ENCODE measurements around the gene GP9.
"Not testable (repeated sequence)": the region's sequence is repeated elsewhere in the genome, so short reads cannot be mapped to it uniquely, and the experiment has no call there.

The GP9 gene

DNA sequence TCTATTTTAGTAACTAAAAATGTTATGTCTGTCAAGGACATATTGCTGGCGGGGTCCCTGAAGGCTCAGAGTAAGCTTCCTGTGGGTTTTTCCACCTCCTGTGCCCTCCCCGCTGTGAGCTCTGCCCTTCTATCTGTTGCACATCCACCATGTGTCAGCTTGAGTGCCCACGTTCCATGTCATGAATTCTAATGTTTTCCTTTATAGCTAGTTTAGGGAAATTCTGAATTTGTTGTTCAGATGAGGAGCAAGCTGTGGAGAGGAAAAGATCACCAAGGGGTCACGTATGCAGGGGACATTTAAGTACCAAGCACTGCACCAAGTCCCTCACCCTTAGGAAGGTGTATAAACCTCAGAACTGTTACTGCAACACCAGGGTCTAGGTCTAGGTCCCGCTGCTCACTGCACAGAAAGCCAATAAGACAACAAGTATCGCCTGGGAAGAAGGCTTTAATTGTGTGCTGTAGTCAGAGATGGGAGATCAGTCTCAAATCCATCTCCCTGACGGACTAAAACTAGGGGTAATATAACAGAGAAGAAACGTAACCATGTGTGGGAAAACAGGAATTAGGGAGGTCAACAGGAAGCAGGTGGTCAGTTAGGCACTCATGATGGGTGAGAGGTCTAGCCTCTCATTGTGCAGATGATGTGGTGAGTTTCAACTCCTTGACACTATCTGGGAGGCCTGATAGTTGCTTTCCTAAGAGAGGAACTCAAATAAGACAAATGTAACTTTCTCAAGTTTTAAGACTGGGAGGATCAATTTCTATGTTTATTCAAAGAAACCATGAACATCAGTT lies 9.7 kb downstream of the GP9 start:
- DNase-seq (ENCODE audit: low spot score) = no peak

DNA sequence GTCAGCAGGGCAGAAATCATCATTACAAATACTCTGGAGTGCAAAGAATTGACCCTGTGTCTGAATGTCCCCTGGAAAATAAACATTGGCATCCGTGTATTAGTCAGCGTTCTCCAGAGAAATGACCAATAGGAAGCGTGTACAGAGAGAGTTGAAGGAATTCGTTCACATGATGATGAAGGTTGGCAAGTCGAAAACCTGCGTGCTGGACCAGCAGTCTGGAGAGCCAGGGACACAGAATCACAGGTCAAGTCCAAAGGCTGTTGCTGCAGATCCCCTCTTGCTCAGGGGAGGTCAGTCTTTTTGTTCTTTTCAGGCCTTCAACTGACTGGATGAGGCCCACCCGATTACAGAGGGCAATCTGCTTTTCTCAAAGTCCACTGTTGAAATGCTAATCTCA lies 16.6 kb downstream of the GP9 start:
- no peak for DNase-seq (ENCODE audit: low spot score)

DNA sequence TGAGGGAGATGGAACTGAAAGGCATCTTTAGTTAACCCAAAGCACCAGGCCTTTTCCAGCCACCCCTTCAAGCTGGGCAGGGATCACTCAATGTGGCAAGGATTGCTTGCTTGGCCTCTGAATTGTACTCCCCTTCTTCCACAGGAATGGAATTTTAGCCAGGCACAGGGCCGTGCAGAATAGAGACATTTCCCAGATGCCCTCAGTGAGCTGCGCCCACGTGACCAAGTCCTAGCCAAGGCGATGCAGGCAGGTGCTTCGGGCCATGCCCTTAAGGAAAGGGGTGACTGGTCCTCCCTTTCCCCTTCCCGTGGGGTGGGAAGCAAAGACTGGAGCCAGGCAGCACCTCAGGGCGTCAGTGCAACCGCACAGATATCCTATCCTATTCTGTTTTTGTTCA lies 17.9 kb downstream of the GP9 start:
- DNase-seq (ENCODE audit: low spot score) = no peak

DNA sequence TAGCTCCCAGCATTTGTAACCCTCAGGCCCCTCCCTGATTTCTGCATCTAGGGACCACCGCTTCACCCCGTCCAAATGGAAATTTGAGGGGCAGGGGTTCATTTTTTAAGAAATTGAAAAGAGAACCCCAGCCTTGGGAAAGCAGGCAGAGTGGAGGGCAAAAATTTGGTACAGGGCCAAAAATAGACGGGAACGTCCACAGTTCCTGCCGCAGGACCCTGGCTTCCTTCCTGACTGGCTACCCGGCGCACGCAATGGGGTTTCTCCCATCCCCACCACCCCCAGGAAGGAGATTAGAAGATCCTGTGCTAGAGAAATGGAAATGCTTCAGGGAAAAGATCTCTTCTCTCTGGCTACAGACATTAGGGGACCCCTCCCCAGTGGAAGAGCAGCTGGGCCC lies 20.9 kb downstream of the GP9 start:
- no peak for DNase-seq (ENCODE audit: low spot score)

DNA sequence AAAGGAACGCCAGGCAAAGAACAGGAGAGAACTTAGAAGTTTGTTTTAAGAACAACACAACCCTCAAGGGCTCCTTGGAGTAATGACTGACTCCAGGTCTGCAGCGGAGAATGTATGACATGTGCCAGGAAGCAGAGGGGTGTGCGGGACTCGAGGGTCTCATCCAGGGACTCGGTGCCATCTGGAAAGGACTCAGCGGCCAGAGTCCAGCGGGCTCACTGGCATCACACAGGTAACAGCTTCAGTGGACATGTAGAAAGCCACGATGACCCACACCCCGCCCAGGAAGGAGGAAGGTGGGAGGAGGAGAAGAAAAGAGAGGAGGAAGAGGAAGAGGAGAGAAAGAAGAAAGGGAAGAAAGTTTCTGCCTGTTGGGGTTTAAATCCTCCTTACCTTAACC lies 21.4 kb downstream of the GP9 start:
- no peak for DNase-seq (ENCODE audit: low spot score)

DNA sequence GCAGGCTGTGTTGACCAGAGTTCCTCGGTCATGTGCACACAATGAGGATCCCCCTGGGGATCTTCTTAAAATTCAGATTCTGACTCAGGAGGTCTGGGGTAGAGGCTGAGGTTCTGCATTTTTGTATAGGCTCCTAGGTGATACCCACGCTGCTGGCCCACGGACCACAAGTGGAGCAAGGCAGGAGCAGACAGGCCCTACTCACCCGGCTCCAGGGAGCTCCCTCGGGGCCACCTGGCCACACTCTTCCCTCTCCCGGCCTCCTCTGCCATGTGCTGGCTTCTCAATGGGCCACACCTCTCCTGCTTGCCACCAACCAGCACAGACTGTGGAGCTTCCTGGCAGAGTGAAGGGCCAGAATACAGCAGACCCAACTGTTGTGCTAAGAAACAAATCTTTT lies 23.9 kb downstream of the GP9 start:
- DNase-seq (ENCODE audit: low spot score) = no peak

DNA sequence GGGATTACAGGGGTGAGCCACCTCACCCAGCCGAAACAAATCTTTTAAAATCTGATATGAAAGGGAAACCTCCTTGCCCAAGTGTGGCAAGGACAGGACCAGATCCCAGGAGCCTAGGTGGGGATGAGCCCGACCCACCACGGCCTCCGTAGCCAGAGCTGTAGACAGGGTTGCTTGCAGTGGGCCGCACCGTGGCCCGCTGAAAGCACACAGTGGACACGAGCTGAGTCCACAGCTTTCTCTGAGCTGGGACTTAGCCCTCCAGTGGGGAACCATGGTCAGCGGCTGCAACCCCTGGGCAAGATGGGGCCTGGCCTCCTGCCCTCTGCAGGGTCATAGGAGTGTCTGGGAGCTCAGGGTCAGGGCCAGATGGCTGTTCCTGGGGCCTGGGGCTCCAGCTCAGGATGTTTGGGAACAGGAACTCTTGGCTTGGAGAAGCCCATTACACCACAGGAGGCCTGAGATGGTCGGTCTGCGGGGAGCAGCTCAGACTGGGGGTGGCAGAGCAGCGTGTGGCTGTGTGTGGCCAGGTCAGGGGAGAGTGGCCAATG lies 24.7 kb downstream of the GP9 start:
- DNase-seq (ENCODE audit: low spot score) = no peak

DNA sequence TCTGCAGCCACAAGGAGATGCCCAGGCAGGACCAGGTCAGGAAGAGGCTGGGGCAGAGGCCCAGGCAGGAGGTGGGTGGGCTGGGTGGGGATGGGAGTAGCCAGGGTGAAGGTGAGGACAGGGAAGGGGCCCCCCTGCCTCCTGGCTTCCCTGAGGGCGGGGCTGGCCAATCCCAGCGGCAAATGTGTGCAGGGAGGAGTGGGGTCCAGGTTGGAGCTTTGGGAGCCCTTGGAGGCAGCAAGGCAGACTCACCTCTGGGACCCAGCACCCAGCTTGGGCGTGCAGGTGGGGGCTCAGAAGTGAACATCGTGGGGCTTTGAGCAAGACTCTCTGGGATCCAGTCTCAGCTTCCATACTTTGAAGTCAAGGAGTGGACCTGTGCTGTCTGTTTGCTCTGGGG lies 25.2 kb downstream of the GP9 start:
- DNase-seq (ENCODE audit: low spot score) = no peak

DNA sequence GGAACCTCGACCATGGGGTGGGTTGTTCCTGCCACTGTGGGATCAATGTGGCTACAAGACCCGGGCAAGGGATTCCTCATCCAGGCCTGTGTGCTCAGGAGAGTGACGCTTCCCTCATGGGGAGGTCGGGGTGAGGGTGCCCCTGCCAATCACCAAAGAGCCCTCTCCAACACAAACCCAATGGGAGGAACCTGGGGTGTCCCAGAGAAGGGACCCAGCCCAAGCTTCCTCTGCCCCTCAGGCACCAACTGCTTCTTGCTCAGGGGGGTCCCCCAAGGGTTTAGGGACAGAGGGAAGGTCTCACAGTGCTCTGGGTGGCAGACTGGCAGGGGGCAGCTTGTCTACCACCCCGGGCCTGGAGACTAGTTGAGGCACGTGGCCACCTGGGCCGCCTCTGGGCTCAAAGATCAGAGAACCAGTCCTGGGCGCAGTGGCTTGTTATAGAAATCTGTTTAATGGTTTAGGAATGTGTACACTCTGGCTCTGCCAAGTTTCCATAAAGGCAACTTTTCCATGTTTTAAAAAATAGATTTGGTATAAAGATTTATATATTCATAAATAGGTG lies 26.6 kb downstream of the GP9 start:
- no peak for DNase-seq (ENCODE audit: low spot score)

DNA sequence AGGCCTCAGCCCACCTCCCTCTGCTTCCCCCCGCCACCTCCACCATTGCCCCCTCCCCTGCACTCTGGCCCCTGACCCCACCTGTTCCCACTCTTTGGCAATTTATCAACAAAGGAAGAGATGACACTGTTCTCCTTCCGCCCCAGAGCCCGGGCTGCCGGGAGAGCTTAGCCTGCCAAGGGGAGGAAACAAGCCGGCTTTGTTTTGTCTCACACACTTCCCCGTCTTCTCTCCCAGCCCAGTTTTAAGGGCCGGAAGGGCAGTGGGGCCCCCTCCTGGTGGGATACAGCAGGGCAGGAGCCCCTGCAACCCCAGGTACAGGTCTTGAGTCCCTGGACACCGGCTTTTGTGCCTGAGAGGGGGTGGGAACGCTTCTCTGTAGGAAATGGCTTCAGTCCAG lies 27.3 kb downstream of the GP9 start:
- DNase-seq (ENCODE audit: low spot score) = not testable (repeated sequence)

DNA sequence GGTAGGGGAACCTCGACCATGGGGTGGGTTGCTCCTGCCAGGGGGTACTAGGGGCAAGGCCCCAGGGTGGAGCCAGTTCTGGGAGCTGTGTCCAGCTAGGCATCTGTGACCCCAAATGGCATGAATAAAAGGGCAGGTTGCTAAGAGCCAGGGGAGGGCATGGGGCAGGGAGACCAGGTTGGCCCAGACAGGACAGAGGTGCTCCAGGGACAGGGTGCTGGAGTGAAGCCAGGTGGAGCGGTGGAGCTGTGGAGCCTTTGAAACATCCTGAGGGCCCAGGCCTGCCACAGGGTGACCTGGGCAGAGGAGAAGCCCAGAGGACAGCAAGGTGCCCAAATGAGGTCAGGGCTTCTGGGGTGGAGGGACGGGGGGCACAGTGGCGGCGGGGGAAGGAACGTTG lies 27.7 kb downstream of the GP9 start:
- not testable (repeated sequence) for DNase-seq (ENCODE audit: low spot score)

DNA sequence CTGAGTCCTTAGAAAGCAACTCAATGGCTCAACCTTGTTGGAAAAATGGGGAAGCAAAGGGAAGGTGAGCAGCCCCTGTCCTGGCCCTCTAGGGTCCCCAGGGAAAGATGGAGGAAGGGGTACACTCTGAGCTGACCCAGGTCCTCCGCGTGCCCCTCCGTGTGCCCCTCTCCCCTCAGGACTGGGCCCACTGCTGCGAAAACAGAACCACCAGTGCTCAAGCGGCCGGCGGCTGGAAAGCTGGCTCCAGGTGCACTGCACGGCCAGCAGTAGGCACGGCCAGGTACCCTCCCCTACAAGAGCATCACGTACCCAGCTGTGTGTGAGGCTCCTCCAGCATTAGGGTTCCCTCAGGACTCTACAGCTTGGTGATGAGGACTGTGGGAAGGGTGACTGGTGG lies 34.7 kb downstream of the GP9 start:
- DNase-seq (ENCODE audit: low spot score) = no peak

DNA sequence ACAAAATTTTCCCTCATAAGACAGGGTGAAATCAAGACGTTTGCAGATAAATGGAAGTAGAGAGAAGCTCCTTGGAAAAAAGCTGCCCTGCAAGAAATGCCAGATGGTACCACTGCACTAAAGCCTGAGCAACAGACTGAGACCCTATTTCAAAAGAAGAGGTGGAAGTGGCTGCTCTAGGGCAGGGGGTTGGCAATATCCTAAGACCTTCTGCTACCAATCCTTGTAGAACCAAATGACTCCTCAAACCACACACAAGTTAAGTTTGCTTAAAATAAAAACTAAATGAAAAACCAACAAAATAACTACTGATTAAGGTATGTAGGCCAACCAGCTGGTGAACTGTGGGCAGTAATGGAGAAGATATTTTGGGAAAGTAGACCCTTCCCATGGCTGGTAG lies 39.7 kb downstream of the GP9 start:
- DNase-seq (ENCODE audit: low spot score) = no peak

DNA sequence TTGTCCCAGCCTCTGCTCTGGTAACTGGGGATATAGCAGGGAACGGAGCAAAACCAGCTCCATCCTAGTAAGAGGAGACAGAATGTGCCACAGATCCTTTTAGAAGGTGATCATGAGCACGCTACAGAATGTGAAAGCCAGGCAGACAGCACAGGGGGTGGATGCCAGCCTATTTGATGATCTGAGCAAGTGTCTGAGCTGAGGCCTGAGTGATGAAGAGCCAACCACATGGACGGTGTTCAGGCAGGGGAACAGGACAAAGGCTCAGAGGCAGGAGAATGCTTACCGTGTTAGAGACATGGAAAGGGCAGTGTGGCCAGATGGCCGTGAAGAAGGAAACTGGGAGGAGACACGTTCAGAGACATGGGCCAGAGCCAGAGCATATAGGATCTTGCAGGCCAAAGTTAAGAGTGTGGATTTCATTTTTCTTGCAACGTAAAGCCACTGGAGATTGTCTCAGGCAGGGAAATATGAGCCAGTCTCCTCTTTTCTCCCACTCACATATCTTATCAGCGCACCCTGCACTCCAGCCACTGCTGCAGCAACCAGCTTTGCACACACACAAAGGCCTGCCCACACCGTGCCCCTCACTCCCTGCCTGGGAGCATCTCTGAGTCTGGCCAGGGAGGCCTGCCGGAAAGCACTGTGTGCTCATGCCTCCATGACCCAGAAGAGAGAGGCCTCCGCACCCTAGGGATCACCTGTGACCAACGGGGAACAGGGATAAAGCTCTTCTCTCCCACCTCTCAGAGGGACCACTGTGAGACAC lies 41.0 kb downstream of the GP9 start:
- DNase-seq (ENCODE audit: low spot score) = no peak

DNA sequence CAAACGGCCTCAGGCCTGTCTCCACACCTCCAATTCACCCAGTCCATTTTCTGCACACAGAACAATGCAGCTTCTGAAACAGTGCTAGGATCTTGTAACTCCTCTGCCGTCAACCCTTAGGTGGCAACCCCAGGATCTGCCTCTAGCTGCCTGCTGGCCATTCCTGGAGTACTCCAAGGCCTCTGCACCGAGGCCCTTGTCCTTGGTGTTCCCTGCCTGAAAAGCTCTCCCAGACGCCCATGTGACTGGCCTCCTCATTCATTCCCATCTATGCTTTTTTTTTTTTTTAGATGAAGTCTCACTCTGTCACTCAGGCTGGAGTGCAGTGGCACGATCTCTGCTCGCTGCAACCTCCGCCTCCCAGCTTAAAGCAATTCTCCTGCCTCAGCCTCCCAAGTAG lies 42.7 kb downstream of the GP9 start:
- DNase-seq (ENCODE audit: low spot score) = no peak

DNA sequence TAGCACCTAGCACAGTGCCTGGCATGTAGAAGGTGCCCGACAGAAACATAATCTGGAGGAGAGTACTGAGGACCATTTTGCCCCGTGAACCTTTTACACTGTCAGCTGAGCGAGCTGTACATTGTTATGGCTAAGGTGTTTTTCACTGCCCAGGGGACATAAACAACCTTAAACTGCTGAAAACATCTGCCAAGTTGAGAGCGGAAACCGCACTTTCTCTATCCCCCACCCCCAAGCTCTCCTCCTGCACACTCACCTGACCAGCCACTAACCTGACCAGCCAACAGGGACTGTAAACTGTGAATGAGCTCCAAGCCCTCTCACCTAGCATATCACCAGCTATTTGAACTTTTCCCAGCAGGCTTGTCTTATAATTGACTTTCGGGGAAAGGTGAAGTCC lies 43.5 kb downstream of the GP9 start:
- DNase-seq (ENCODE audit: low spot score) = no peak

DNA sequence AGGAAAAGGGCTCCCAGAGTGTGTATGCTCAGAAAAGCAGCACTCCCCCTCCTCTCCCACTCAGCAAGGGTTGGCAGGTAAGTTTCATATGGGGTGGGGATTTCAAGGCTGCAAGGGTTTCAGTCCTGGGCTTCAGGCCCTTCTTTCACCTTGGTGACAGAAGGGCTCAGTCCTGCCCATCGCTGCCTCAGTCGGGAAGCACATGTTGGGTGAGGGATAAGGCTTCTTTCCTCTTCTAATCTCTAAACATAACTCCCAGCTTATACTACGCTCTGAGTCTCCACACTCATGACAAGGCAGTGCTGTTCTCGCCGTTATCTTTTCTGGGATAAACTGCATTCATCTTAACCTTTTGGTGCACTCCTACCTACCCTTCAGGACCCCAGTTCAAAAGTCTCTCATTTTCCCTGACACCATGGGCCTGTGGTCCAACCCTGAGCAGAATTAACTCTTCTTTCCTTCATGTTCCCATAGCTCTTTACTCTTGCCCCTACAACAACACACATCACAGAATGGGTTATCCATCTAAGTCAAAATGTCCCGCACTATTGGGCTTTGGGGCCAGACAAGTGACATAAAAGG lies 44.0 kb downstream of the GP9 start:
- no peak for DNase-seq (ENCODE audit: low spot score)

DNA sequence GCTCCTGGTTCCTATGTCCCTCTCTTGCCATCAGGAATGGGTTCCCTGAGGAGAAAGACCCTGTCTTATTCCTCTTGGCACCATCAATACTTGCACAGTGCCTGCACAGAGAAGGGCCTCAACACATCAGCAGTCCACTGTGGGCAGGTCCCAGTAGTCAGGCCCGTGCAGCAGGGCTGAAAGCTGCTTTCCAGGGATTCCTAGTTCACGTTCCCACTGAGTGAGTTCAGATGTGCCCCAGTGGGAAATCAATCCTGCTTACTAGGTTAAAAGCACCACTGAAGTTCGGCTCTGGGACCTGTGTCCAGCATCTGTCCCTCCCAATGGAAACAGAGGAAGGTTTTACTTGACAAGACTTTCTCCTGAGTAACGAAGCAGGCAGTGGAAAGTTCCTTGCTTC lies 45.3 kb downstream of the GP9 start:
- no peak for DNase-seq (ENCODE audit: low spot score)

DNA sequence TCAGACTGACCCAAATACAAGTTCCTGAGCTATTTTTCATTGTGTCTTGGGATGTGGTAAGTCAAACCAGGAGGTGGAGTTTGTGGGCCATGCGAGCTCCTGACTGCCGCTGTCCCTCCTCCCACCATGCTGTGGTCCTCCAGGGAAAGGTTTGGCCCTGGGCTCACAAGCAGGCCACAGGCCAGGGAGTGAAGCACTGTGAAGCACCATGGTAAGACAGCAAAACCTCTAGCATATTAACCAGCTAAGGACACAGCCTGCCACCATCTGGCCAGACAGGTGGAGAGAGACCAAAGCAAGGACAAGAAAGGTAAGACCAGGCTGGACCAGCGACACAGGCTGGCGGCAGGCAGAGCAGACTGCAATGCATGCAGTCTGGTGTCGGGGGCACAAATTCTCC lies 45.7 kb downstream of the GP9 start:
- DNase-seq (ENCODE audit: low spot score) = no peak

DNA sequence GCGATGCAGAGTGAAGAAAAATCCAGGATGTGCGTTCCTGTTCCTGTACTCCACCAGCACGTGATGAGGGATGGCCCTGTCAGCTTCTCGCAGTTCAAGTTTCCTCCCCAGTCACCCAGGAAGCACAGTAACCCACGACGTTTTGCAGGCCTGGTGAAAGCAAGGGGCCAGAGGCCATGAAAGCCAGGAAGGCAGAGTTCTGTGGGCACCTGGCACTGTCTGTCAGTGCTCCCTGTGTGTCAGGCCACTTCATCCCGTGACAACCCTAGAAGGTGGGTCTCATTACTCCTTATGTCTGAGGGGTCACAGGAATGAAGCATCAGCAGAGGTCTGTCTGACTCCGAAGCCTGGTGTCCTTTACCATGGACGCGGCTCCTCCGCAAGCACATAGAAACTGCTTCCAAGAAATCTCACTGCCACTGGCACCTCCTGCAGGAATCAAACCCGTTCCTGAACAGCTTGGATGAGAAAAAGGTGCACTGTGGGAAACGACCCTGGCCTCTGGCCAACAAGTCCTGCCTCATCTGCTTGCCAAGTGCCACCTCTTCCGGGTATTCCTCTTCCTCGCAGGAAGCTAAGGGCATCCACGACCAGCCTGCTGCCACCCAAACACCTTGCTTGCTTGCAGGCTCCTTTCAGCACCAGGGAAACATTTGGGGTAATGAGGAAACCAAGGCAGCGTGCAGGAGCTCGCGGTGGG lies 46.4 kb downstream of the GP9 start:
- no peak for DNase-seq (ENCODE audit: low spot score)

DNA sequence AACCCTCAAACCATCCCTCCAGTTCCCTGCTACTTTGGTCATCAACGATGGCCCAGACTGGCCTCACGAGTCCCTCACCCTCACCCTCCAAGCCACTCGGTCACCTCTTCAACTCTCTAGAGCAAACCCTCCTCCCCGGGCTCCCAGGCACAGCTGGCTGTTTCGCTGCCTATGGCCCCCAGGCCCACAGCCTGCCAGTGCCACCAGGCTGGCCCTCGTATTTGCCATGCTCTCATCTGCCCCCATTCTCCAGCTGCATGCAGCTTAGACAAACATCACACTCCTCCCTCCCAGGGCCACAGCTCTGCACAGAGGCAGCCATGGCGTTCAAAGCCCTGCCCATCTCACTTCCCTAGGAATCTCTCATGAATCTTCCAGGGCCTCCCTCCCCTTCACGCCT lies 47.2 kb downstream of the GP9 start:
- DNase-seq (ENCODE audit: low spot score) = no peak

All from kidney capillary endothelial cell (primary cell).